Thoracic aorta (tissue), 2 donors: Measurements from ENCODE around the gene SPAG9. TPM values are rescaled to one million over a fixed set of nuclear protein-coding genes. Genes with fewer than 3 reads are reported as not detected.

ENCODE experiments used
- ATAC-seq: fragments of 150-250 bp; one replicate; pipeline ENCODE4 v1.8.0; 2017; ENCODE audit warnings: low read depth; ENCODE audit not compliant: insufficient number of reproducible peaks, low FRiP score
- DNase-seq: peaks from one replicate; pipeline ENCODE4 v3.0.0-alpha.2; 2020; ENCODE audit warnings: low spot score
- H3K27ac ChIP-seq, 2 donors: fragments of 200-600 bp; sonication (generic); 1 replicate in 1 of 2; 2 replicates in 1 of 2; pipeline ENCODE4 v1.5.1; 2016; ENCODE audit warnings: mild to moderate bottlenecking in 2 of 2, moderate library complexity in 2 of 2
- H3K27me3 ChIP-seq: fragments of 200-600 bp; sonication (generic); replicated peaks from 2 replicates; pipeline ENCODE4 v1.6.0; 2016; ENCODE audit warnings: mild to moderate bottlenecking; ENCODE audit not compliant: insufficient read depth
- H3K36me3 ChIP-seq: fragments of 200-600 bp; sonication (generic); one replicate; pipeline ENCODE4 v1.5.1; 2016
- H3K4me1 ChIP-seq, 2 donors: fragments of 200-600 bp; sonication (generic); 1 replicate in 1 of 2; 2 replicates in 1 of 2; pipeline versions ENCODE4 v1.5.1 to v1.6.0; 2016; ENCODE audit warnings: low read depth in 2 of 2, mild to moderate bottlenecking in 1 of 2; ENCODE audit not compliant: control insufficient read depth in 1 of 2
- H3K4me3 ChIP-seq: fragments of 200-600 bp; sonication (generic); 2 replicates; pipeline ENCODE4 v1.5.1; 2016; ENCODE audit warnings: mild to moderate bottlenecking
- H3K9me3 ChIP-seq: fragments of 200-600 bp; sonication (generic); 2 replicates; pipeline ENCODE4 v1.5.1; 2016
- total RNA-seq, 2 donors: library from RNA; depleted of rRNA; stranded (reverse); fragments of >200 nt; gene quantifications; one replicate each; pipeline versions ENCODE4 v1.1.0 to v1.2.3, GENCODE V29; 2016
- TF ChIP-seq, protein P1 (sequence below): fragments of 200-600 bp; sonication (generic); IDR thresholded peaks from one replicate; pipeline ENCODE4 v1.5.1; 2019; ENCODE audit warnings: antibody characterized with exemption

SPAG9 gene
- total RNA-seq, 2 donors from 2014 or later = 105 to 162 TPM

DNA sequence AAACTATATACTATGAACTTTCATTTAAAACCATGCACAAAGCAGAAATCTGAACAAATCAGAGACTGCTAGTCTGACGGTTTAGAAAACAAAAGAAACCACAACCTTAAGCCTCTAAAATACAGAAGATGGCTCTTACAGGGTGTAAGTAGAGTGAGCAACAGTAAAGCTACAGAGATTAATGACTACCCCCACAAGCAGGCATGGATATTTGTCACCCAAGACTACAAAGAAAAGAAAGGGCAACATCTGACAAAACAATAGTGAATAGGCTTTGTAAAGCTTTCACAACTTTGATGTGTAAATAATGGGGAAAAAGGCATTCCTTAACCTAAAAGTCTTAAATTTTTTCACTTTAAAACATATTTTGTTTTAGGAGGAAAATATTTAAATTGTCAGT, 75.0 kb downstream of the SPAG9 start:
- DNase-seq (no peak), ATAC-seq (no peak)
- no peaks in the 10 kb centered on the region for H3K36me3 ChIP-seq
- TF ChIP-seq, protein P1, sequence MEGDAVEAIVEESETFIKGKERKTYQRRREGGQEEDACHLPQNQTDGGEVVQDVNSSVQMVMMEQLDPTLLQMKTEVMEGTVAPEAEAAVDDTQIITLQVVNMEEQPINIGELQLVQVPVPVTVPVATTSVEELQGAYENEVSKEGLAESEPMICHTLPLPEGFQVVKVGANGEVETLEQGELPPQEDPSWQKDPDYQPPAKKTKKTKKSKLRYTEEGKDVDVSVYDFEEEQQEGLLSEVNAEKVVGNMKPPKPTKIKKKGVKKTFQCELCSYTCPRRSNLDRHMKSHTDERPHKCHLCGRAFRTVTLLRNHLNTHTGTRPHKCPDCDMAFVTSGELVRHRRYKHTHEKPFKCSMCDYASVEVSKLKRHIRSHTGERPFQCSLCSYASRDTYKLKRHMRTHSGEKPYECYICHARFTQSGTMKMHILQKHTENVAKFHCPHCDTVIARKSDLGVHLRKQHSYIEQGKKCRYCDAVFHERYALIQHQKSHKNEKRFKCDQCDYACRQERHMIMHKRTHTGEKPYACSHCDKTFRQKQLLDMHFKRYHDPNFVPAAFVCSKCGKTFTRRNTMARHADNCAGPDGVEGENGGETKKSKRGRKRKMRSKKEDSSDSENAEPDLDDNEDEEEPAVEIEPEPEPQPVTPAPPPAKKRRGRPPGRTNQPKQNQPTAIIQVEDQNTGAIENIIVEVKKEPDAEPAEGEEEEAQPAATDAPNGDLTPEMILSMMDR = no peak
- no peak overlapping the region for H3K27ac ChIP-seq
- no peaks in the 10 kb centered on the region for H3K27me3 ChIP-seq
- peaks cover 12 to 29% of the 10 kb centered on the region in 2 donors for H3K4me1 ChIP-seq
- H3K4me3 ChIP-seq = no peak overlapping the region
- no peaks in the 10 kb centered on the region for H3K9me3 ChIP-seq

DNA sequence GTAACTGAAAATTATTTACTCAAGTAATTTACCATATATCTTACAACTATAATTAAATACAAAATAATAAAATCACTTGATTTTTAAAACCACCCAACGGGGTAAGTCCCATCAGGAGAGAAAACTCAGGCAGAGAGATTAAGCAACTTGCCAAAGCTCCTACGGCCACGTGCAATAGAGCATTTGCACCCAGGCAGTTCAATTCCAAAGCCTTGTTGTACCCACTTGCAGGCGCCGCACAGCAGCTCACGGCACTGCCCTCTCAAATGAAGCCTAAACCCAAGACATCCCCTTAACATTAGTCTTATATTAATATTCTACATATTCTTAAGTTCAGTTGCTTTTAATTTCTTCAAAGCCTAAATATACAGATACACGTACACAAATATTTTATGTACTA, 75.7 kb downstream of the SPAG9 start:
- Histone ChIP-seq H3K27me3 (no peaks in the 10 kb centered on the region), H3K27ac (no peak overlapping the region), H3K9me3 (no peaks in the 10 kb centered on the region), H3K4me1 (peaks cover 12 to 29% of the 10 kb centered on the region in 2 donors), H3K36me3 (no peaks in the 10 kb centered on the region), H3K4me3 (no peak overlapping the region)
- TF ChIP-seq, protein P1 = no peak
- DNase-seq (no peak), ATAC-seq (no peak)

DNA sequence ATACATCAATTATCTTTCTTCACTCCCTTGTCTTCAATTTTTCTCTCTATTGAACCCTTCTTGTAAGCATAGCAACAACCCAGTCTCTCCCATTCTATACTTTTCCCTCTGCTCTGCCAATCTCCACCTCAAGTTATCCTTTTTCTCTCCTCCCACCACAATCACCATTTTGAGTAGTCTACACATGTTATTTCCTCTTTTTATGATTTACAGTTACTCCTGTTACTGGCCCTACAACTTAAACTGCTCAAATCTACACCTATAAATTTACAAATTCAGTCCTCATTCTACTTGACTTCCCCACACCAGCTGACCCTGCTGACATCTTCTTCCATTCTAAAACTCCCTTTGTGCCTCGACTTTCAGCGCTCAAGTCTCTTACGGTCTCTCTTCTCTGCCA, 84.6 kb downstream of the SPAG9 start:
- no peak overlapping the region for H3K4me3 ChIP-seq
- H3K9me3 ChIP-seq = no peaks in the 10 kb centered on the region
- no peaks in the 10 kb centered on the region for H3K27me3 ChIP-seq
- no peak for ATAC-seq
- H3K36me3 ChIP-seq = no peaks in the 10 kb centered on the region
- H3K27ac ChIP-seq = no peak overlapping the region
- no peak for DNase-seq
- H3K4me1 ChIP-seq = peaks cover 4 to 7% of the 10 kb centered on the region in 2 donors
- TF ChIP-seq, protein P1 = no peak

DNA sequence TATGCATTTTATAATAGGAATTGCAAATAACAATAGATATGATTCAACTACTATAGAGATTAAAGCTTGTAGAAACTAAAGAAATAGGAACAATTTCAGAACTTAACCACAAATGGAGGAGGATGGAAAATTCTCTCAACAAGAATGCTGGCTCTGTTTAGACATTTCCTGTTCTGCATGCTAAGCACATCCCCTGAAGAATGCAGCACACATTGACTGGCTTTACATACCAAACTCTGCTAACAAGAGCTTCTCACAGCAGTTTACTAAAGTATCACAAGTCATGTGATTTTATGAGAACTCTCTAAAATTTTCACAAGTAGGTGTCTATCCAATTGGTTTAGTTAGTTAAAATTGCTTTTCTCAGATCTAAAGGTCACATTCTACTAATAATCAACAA, 85.2 kb downstream of the SPAG9 start:
- no peaks in the 10 kb centered on the region for H3K9me3 ChIP-seq
- peaks cover 4 to 7% of the 10 kb centered on the region in 2 donors for H3K4me1 ChIP-seq
- H3K36me3 ChIP-seq = no peaks in the 10 kb centered on the region
- TF ChIP-seq, protein P1 = no peak
- ATAC-seq (no peak), DNase-seq (no peak)
- H3K4me3 ChIP-seq = no peak overlapping the region
- H3K27me3 ChIP-seq = no peaks in the 10 kb centered on the region
- no peak overlapping the region for H3K27ac ChIP-seq

DNA sequence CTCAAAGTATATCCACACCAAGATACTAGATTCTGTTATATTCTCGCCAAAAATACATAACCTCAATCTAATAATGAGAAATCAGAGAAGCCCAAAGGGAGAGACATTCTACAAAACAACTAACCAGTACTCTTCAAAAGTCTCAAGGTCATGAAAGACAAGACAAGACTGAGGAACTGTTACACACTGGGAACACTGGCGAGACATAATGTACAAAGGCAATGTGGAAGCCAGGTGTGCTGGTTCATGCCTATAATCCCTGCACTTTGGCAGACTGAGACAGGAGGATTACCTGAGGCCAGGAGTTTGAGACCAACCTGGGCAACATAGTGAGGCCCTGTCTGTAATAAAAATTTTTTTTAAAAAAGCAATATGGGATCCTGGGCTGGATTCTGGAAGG, 85.9 kb downstream of the SPAG9 start:
- no peak for ATAC-seq
- H3K9me3 ChIP-seq = no peaks in the 10 kb centered on the region
- no peaks in the 10 kb centered on the region for H3K36me3 ChIP-seq
- no peak overlapping the region for H3K27ac ChIP-seq
- no peaks in the 10 kb centered on the region for H3K27me3 ChIP-seq
- peaks cover 7 to 12% of the 10 kb centered on the region in 2 donors for H3K4me1 ChIP-seq
- TF ChIP-seq, protein P1 = no peak
- no peak overlapping the region for H3K4me3 ChIP-seq
- DNase-seq = no peak
